HUES64 (cell line): Measurements from ENCODE around the gene STK39.

Source experiments
- H3K27ac ChIP-seq: 2 replicates; pipeline ENCODE4 v1.7.0; 2013; ENCODE audit warnings: low read depth, low read length, inconsistent platforms
- H3K27me3 ChIP-seq: 2 replicates; pipeline ENCODE4 v1.6.1; 2013; ENCODE audit warnings: mild to moderate bottlenecking, low read length; ENCODE audit not compliant: insufficient read depth
- H3K36me3 ChIP-seq: 2 replicates; pipeline ENCODE4 v1.6.1; 2013; ENCODE audit warnings: mild to moderate bottlenecking, low read length; ENCODE audit not compliant: insufficient read depth
- H3K4me1 ChIP-seq: 2 replicates; pipeline ENCODE4 v1.6.1; 2013; ENCODE audit warnings: mild to moderate bottlenecking, low read length, moderate library complexity; ENCODE audit not compliant: insufficient read depth
- H3K4me3 ChIP-seq: 2 replicates; pipeline ENCODE4 v1.5.1; 2013; ENCODE audit warnings: mild to moderate bottlenecking, low read length, moderate library complexity
- H3K9ac ChIP-seq: 2 replicates; pipeline ENCODE4 v1.6.1; 2013; ENCODE audit warnings: mild to moderate bottlenecking, low read depth, low read length
- H3K9me3 ChIP-seq: 2 replicates; pipeline ENCODE4 v1.6.1; 2013; ENCODE audit warnings: low read depth, low read length; ENCODE audit not compliant: insufficient read depth
- WGBS: fragments of 150-250, 120-280 bp; methylation state at CpG from one replicate; pipeline ENCODE4 v1.1.7; 2013; ENCODE audit warnings: missing lambda C conversion rate; 5-methylcytosine and 5-hydroxymethylcytosine counted together

Gene STK39

GRCh38 chr2:168207851-168208250 is 39.5 kb downstream of the STK39 start:
- Histone ChIP-seq H3K9me3 (no peaks in the 10 kb centered on the region), H3K4me1 (peaks cover 27% of the 10 kb centered on the region), H3K36me3 (no peaks in the 10 kb centered on the region), H3K27me3 (no peaks in the 10 kb centered on the region), H3K27ac (no peak overlapping the region), H3K4me3 (no peak overlapping the region), H3K9ac (no peak overlapping the region)
- 94% methylated on average over 2 of the region's 3 CpGs for WGBS

- Histone ChIP-seq H3K9ac (no peak overlapping the region; the same call in 1 of the 2 replicates), H3K9me3 (no peaks in the 10 kb centered on the region), H3K27ac (peak overlapping the region; percentile 78; the same call in 1 of the 2 replicates), H3K27me3 (no peaks in the 10 kb centered on the region), H3K4me3 (peak overlapping the region; percentile 5; the same call in 1 of the 2 replicates), H3K4me1 (peaks cover 27% of the 10 kb centered on the region), H3K36me3 (no peaks in the 10 kb centered on the region)
- 72% methylated on average over 15 of the region's 15 CpGs for WGBS
These were observed 43.4 kb downstream of the STK39 start for GRCh38 chr2:168203762-168204693.

GRCh38 chr2:168201584-168202116 is 45.7 kb downstream of the STK39 start:
- 91% methylated on average over 5 of the region's 5 CpGs for WGBS
- H3K9me3 ChIP-seq: no peaks in the 10 kb centered on the region
- H3K27me3 ChIP-seq: no peaks in the 10 kb centered on the region
- H3K27ac ChIP-seq: no peak overlapping the region
- H3K4me3 ChIP-seq: no peak overlapping the region
- no peaks in the 10 kb centered on the region for H3K36me3 ChIP-seq
- H3K4me1 ChIP-seq: peaks cover 27% of the 10 kb centered on the region
- no peak overlapping the region for H3K9ac ChIP-seq

DNA sequence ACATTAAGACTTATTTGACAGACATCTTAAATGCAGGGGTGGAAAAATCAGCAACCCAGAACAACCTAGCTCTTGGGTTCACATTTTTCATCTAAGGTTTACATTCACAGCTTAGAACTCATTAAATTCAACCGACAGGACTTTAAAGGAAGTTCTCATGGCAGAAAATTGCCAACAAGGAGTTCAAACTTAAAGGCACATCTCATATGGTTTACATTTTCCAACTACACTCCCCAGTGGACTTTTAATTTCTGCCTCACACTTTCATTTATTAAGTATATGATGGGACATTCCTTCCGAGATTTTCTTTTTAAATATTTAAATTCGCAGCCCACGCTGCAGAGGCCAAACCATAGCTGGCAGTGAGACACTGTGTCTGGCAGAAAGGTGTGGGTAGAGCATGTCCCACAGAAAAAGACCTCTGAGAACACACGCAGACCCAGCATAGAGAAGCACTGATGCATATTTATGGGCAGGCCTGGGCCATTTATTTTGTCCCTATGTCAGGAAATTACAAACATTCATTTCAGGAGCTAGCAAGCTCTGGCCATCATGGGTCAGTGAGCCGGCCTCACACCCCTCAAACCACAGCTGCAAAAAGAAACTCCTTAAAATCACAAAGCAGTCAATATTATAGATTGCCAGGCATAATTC is 46.3 kb downstream of the STK39 start:
- Histone ChIP-seq H3K27ac (no peak overlapping the region), H3K4me1 (peaks cover 27% of the 10 kb centered on the region), H3K9ac (no peak overlapping the region), H3K4me3 (no peak overlapping the region), H3K9me3 (no peaks in the 10 kb centered on the region), H3K36me3 (no peaks in the 10 kb centered on the region), H3K27me3 (no peaks in the 10 kb centered on the region)
- WGBS: 94% methylated on average over 6 of the region's 6 CpGs

DNA sequence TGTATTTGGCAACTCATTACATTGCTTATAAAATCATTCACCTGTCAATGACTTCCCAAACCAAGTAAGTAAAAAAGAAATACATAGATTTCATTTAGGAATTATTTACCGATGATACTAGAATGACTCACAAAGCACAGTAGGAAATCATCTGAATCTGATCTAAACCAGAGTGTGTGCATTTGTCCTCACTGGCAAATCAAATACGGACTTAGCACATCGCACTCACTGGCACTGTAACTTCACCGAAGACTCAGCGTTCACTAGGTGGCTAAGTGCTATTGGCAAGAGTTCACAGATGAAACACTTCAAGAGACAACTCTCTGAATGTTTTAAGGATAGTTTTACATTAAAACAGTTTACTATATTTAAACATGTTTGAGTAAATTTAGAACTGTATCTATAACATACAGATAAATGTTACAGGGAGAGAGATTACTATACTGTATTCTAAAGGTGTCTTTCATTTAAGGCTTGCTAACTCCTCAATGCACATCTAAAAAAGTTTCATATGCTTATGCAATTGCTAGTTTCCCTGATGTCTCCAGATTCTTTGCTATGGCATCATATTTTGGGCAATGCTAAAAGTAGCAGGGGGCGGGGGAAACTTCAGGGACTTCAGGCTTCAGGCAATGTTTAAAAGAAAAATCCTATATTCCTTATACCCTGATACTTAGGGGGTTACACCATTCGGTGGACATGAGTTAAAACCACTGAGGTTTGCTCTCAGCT is 48.8 kb downstream of the STK39 start:
- Histone ChIP-seq H3K4me1 (peaks cover 12% of the 10 kb centered on the region), H3K9ac (no peak overlapping the region), H3K27me3 (no peaks in the 10 kb centered on the region), H3K9me3 (no peaks in the 10 kb centered on the region), H3K36me3 (no peaks in the 10 kb centered on the region), H3K27ac (no peak overlapping the region), H3K4me3 (no peak overlapping the region)
- 93% methylated on average over 7 of the region's 7 CpGs for WGBS

DNA sequence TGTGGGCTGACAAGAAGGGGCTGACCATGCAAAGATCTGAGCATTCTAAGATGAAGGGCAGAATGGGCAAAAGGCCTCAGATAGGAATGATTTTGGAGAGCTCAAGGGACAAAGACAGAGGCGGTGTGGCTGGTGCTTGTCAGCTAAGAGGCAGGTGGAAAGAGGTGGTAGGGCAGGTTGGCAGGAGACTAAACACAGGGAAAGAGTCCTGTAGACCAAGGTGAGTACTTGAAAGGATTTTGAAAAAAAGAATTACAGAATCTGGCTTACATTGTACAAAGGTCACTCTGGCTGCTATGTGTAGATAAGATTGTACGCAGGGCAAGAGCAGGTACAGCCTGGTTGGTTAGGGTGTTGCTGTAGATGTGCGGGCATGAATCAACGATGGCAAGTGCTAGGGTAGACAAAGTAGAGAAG is 50.6 kb downstream of the STK39 start:
- no peak overlapping the region for H3K4me3 ChIP-seq
- no peaks in the 10 kb centered on the region for H3K9me3 ChIP-seq
- peaks cover 17% of the 10 kb centered on the region for H3K4me1 ChIP-seq
- no peaks in the 10 kb centered on the region for H3K27me3 ChIP-seq
- no peak overlapping the region for H3K27ac ChIP-seq
- no peaks in the 10 kb centered on the region for H3K36me3 ChIP-seq
- no peak overlapping the region for H3K9ac ChIP-seq
- 96% methylated on average over 4 of the region's 4 CpGs for WGBS

GRCh38 chr2:168194784-168195522 is 52.4 kb downstream of the STK39 start:
- H3K4me3 ChIP-seq: no peak overlapping the region
- H3K9ac ChIP-seq: no peak overlapping the region
- no peaks in the 10 kb centered on the region for H3K9me3 ChIP-seq
- H3K36me3 ChIP-seq: no peaks in the 10 kb centered on the region
- no peaks in the 10 kb centered on the region for H3K27me3 ChIP-seq
- no peak overlapping the region for H3K27ac ChIP-seq
- H3K4me1 ChIP-seq: peaks cover 17% of the 10 kb centered on the region; the same call in 1 of the 2 replicates
- 91% methylated on average over 6 of the region's 7 CpGs for WGBS

DNA sequence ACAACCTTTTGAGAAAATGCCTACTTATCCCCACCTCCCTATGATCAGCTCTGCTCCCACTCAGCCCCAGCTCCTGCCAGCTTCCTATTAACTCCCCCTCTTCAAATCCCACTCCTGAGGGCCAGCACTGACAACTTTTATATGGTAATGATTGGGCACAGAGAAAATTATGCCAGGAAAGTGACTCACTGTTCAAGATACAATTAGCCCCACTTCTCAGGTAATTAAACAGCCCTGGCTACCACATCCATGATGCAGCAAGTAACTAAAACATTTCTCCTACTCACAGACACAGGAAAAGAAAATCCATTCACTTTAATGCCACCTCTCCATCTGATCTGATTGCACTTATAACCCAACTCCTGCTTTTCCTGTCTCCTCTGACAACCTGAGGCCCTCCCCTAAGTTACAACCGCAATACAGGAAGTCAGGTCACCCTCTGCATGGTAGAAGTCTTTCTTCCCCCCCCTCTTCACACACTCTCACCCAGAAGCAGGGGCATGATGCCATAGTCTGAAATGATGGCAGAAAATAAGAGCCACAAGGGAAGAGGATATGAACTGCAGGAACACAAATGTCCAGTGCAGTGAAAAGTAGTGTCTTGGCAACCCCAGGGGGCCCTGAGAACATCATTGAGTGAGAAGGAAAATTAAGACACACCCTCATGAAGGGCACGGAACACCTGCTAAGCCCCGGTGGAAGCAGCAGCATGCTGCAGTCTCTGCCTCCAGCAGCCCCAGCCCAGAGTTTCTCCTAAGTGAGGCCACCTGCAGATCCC is 54.4 kb downstream of the STK39 start:
- Histone ChIP-seq H3K9ac (no peak overlapping the region), H3K27me3 (no peaks in the 10 kb centered on the region), H3K4me3 (no peak overlapping the region), H3K36me3 (no peaks in the 10 kb centered on the region), H3K9me3 (no peaks in the 10 kb centered on the region), H3K27ac (no peak overlapping the region), H3K4me1 (peaks cover 18% of the 10 kb centered on the region; the same call in 1 of the 2 replicates)
- 92% methylated on average over 3 of the region's 3 CpGs for WGBS

DNA sequence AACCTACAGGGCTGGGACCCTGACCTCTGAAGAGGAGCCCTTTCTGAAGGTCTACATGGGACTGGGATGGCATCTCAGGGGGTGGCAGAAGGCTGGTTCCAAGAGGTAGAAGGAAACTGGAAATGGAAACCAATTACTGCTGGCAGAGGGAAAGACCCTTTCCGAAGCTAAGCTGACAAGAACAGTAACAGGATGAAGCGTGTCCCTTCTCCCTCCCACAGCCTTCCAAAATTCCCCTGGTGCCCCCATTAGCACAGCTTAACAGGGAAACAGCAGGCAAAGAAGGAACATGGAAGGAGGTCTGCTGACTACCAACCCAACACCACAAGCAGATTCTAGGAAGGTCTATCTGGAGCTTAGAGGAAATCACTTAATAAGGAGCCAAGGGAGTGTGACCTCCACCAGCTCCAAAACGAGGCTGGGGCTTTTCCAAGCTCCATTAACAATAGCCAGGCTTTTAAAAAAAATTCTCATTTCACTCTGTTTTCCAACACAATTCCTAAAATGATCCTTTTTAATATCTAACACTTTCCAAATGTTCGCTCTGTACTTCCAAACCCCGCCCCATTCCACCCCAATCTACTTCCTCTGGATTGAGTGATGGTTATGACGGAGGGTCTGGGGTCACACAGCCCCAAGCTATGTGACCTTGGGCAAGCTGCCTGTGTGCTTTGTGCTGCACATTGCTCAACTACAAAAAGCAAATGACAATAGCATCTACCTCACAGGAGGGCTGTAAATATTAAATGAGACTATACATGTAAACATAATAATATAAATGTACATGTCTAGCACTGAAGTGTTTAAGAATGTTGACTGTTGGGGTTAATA is 55.2 kb downstream of the STK39 start:
- H3K4me1 ChIP-seq: peaks cover 18% of the 10 kb centered on the region; the same call in 1 of the 2 replicates
- H3K36me3 ChIP-seq: no peaks in the 10 kb centered on the region
- 95% methylated on average over 6 of the region's 6 CpGs for WGBS
- H3K4me3 ChIP-seq: no peak overlapping the region
- H3K27ac ChIP-seq: no peak overlapping the region
- no peaks in the 10 kb centered on the region for H3K27me3 ChIP-seq
- no peak overlapping the region for H3K9ac ChIP-seq
- H3K9me3 ChIP-seq: no peaks in the 10 kb centered on the region
